ENCODE data around the gene TGFBR3L.
A peak's percentile ranks its signal among the peaks of the same experiment; 100 is the strongest.

Gene TGFBR3L

DNA sequence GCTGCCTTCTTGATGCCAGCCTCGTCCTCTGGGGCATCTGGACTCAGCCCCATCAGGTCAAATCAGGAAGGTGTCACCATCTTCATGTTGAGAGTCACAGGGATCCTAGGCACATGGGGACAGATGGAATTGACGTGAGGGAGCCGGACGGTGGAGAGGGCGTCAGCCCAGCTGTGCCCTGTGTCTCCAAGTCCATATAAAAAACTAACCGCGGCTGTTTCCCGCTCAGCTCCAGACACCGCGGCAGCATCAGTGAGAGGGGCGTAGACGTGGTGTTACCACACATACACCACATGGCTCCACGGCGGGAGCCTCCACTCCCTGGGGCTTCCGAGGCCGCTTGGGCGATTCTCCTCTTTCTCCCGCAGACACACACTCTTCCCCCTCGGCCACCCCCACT lies 34.8 kb upstream of the TGFBR3L start:
- DNase-seq (ENCODE audit: low read depth) = no peak

DNA sequence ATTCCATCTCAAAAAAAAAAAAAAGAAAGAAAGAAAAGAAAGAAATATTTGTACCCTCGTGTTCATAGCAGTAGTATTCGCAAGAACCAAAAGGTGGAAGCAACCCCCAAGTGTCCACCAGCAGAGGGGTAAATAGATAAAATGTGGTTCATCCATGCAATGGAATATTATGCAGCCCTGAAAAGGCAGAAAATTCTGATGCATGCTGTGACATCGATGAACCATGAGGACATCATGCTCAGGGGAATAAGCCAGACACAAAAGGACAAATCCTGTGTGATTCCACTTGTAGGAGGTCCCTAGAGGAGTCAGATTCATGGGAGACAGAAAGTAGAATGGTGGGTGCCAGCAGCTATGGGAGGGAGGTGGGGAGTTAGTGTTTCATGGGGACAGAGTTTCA lies 32.7 kb upstream of the TGFBR3L start:
- DNase-seq (ENCODE audit: low read depth) = no peak

DNA sequence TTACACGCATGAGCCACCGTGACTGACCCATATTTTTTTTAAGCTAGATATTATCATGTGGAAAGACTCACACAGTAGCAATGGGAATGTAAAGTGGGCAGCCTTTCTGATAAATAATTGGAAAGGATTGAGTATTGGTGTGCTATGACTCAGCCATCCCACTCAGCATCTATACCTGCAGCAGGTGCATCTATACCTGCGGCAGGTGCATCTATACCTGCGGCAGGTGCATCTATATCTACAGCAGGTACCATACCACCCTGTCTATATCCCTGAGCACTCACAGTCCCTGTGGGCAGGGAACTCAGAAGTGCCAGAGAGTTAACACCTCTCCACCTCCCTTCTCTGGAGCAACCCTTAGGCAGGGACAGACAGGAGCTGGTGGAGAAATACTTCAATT lies 31.5 kb upstream of the TGFBR3L start:
- DNase-seq (ENCODE audit: low read depth) = no peak

DNA sequence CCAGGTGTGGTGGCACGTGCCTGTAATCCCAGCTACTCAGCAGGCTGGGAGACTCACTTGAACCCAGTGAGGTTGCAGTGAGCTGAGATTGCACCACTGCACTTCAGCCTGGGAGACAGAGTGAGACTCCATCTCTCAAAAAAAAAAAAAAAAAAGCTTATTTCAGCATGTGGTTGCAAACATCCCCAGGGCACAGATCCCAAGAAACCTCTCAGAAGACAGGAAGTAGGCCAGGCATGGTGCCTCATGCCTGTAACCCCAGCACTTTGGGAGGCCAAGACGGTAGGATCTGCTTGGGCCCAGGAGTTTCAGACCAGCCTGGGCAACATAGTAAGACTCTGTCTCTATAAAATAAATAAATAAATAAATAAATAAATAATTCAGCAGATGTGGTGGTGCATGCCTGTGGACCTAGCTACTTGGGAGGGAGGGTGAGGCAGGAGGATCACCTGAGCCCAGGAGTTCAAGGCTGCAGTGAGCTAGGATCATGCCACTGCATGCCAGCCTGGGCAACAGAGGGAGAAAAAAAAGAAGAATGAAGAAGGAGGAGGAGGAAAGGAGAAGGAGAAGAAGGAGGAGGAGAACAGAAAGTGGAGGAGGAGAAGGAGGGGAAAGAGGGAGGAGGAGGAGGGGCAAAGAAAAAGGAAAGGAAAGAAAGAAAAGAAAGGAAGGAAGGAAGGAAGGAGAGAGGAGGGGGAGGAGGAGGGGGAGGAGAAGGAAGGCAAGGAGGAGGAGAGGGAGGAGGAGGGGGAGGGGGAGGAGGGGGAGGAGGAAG lies 30.6 kb upstream of the TGFBR3L start:
- peak; percentile 38 for DNase-seq (ENCODE audit: low read depth)

DNA sequence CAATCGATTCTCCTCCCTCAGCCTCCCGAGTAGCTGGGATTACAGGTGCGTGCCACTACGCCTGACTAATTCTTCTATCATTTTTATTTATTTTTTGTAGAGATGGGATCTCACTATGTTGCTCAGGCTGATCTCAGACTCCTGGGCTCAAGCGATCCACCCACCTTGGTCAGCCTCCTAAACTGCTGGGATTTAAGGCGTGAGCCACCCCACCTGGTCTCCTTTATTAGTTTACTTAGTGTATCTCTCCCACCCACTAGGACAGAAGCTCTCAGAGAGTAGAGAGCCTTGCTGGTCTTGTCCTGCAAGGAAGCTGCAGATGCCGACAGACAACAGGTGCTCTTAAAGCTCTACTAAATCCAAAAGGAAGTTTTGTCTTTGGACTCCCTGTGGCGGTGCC lies 28.8 kb upstream of the TGFBR3L start:
- DNase-seq (ENCODE audit: low read depth) = no peak

DNA sequence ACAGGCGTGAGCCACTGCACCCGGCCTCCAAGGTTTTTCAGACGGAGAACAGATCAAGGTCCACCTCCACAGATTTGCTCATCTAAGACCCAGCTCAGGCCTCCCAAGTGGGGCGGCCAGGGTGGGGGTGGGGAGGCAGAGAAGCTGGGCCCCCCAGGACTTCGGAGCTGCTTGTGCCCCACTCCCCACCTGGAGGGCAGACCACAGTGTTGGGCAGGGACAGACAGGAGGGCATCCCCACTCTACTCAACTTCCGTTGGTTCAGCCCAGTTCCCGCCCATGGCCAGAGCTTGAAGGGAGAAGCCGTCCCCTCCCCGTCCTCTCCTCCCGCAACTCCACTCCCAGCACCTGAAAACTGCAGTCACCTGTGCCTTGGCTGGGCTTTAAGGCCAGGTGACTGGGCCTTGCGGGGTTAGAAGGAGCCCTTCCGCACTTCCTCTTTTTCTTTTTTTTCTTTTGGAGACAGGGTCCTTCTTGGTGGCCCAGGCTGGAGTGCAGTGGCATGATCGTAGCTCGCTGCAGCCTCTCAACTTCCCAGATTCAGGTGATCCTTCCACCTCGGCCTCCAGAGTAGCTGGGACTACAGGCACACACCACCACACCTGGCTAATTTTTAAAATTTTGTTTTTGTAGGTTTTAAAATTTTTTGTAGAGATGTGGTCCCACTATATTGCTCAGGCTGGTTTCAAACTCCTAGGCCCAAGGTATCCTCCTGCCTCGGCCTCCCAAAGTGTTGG lies 27.1 kb upstream of the TGFBR3L start:
- DNase-seq (ENCODE audit: low read depth) = no peak

DNA sequence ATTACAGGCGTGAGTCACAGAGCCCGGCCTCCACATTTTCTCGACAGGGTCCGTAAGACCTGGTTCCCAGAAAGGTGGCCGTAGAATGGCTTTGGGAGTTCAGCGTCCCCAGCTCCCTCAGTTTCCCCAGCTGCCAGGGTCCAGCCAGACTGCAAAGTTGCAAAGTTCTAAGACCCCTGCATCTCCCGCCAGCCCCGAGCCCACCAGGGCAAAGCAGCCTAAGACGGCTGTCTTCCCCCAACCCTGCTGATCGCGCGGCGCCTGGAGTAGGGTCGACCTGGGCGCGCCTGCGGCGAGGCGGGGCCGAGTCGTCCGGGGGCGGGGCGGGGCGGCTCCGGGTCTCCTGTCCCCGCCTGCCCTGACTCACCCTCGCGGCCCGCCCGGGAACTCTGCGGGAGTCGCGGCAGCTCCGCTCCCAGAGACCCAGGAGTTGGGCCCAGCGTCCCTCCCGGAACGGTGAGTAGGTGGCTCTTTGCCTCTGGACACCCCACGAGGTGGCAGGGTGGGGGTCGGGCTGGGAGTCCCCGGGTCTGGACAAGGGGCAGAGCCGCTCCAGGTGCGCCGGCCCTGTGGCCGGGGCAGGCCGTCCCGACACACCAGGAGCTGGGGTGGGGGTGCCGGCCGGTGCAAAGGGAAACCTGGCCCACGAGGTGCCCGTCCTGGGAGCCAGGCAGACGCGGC lies 26.3 kb upstream of the TGFBR3L start, which contains the start of gene LRRC8E:
LRRC8E (plus strand) TSS at position 366 of the 681 bp plus-strand sequence. CDS start 7,094 bp downstream, outside the sequence.
- peak; percentile 49 for DNase-seq (ENCODE audit: low read depth)

DNA sequence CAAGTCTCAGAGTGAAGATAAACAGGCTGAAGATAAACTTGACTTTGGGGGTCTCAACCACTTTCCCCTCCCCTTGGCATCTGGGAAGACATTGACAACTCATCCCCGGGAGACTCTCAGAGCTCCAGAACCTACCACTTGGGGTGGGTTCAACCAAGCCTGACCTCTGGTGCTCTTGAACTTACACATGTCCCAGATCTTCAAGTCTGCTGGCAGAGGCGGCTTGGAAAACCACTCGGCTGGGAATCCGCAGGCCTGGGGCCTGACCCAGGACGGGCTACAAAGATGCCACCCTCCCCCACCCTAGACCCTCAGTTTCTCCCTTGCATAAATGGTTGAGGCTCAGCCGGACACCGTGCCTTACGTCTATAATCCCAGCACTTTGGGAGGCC lies 25.8 kb upstream of the TGFBR3L start:
- DNase-seq (ENCODE audit: low read depth) = no peak

DNA sequence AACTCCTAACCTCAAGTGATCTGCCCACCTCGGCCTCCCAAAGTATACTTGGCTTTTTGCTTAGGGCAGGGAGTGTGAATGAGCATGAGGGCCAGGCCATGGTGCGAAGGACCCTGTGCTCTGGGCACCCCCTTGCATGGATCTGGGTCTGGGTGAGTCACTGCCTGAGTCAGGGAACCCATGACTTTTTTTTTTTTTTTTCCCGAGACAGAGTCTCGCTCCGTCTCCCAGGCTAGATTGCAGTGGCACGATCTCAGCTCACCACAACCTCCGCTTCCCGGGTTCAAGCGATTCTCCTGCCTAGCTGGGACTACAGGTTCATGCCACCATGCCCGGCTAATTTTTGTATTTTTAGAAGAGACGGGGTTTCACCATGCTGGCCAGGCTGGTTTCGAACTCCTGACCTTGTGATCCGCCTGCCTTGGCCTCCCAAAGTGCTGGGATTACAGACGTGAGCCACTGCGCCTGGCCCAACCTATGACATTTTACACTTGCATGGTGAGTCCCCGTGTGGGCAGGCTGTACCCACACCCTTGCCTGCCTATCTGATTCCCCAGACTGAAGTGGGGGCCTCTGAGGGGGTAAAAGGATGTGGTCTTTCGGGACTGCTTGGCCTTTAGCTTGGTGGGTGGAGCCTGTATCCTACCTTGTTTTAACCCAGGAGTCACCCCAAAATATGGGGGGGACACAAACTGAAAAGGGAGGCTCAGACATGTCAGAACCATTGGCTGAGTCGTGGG lies 21.1 kb upstream of the TGFBR3L start:
- DNase-seq (ENCODE audit: low read depth) = peak; percentile 70

DNA sequence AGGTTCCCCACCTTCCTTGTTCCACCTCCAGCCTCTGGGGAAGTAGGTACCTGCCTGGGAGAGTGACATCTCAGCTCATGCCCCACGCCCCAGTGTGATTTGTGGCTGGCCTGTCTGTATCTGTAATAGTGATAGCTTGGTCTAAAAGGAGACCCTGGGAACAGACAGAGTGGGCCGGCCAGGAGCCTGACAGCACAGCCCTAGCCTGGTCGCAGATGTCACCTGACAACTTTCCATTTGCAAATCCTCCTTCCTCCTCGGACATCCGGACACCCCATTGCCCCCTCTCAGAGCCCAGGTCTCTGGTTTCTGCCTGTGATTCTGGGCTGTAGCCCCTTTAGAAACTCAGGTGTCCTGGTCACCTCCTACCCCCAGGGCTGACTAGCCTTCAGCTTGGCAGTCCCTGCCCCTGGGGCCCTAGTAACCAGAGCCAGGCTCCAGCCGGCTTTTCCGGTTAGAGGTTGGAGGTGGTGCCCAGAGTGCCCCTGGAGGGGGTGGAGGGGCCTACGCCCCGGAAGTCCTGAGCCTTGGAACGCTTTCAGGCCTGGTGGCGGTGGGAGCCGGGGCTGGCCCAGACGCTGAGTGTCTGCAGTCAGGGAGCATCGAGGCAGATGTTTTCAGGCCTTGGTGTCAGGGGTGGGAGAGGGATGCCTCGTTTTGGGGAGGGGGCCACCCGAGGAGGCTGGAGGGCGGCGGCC lies 19.9 kb upstream of the TGFBR3L start:
- DNase-seq (ENCODE audit: low read depth) = no peak

DNA sequence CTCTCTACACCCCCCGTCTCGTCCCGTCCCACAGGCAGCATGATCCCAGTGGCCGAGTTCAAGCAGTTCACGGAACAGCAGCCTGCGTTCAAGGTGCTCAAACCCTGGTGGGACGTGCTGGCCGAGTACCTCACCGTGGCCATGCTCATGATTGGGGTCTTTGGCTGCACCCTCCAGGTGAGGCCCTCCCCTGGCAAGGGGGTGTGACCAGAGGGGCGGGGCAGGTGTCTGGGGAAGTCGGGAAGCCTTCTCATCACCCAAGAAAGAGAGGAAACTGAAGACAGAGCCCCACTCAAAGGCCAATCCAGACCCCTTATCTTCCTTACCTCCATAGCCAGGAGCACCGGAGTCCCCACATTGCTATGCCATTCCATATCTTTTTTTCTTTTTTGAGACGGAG lies 19.1 kb upstream of the TGFBR3L start:
- no peak for DNase-seq (ENCODE audit: low read depth)

DNA sequence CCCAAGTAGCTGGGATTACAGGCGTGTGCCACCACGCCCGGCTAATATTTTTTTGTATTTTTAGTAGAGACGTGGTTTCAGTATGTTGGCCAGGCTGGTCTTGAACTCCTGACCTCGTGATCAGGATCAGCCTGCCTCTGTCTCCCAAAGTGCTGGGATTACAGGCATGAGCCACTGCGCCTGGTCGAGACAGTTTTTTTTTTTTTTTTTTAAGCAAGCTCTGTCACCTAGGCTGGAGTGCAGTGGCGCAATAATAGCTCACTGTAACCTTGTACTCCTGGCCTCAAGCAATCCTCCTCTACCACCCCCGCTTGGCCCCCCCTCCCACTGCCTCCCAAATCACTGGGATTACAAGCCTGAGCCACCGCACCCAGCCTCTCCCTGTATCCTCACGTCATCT lies 17.3 kb upstream of the TGFBR3L start:
- peak; percentile 33 for DNase-seq (ENCODE audit: low read depth)

DNA sequence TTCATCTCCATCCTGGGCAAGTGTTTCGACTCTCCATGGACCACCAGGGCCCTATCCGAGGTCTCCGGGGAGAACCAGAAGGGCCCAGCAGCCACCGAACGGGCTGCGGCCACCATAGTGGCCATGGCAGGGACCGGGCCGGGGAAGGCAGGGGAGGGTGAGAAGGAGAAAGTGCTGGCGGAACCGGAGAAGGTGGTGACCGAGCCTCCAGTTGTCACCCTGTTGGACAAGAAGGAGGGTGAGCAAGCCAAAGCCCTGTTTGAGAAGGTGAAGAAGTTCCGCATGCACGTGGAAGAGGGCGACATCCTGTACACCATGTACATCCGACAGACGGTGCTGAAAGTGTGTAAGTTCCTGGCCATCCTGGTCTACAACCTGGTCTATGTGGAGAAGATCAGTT lies 15.7 kb upstream of the TGFBR3L start:
- DNase-seq (ENCODE audit: low read depth) = no peak

DNA sequence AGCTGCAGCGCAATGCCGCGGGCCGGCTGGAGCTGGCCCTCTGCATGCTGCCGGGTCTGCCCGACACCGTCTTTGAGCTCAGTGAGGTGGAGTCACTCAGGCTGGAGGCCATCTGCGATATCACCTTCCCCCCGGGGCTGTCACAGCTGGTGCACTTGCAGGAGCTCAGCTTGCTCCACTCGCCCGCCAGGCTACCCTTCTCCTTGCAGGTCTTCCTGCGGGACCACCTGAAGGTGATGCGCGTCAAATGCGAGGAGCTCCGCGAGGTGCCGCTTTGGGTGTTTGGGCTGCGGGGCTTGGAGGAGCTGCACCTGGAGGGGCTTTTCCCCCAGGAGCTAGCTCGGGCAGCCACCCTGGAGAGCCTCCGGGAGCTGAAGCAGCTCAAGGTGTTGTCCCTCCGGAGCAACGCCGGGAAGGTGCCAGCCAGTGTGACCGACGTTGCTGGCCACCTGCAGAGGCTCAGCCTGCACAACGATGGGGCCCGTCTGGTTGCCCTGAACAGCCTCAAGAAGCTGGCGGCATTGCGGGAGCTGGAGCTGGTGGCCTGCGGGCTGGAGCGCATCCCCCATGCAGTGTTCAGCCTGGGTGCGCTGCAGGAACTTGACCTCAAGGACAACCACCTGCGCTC lies 14.8 kb upstream of the TGFBR3L start:
- no peak for DNase-seq (ENCODE audit: low read depth)

DNA sequence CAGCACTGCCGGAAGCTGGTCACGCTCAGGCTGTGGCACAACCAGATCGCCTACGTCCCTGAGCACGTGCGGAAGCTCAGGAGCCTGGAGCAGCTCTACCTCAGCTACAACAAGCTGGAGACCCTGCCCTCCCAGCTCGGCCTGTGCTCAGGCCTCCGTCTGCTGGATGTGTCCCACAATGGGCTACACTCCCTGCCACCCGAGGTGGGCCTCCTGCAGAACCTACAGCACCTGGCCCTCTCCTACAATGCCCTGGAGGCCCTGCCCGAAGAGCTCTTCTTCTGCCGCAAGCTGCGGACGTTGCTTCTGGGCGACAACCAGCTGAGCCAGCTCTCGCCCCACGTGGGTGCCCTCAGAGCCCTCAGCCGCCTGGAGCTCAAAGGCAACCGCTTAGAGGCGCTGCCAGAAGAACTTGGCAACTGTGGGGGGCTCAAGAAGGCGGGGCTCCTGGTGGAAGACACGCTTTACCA lies 14.2 kb upstream of the TGFBR3L start:
- DNase-seq (ENCODE audit: low read depth) = no peak

DNA sequence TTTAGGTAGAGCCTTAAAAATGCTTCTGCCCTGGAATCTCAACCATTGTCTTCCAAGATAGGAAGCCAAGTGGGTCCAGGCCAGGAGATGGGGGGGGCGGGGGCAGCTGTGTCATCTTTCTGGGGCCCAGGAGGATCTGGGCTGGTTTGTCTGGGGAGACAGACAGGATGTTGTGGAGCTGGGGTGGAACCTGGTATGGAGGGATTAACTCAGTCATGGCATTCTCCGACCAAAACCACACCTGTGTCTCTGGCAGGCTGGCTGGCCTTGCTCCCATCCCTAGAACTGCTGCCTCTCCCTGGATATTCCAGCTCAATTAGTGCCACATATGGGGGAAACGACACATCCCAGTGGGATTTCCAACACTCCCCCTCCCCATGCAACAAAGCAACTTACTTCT lies 13.7 kb upstream of the TGFBR3L start:
- no peak for DNase-seq (ENCODE audit: low read depth)

DNA sequence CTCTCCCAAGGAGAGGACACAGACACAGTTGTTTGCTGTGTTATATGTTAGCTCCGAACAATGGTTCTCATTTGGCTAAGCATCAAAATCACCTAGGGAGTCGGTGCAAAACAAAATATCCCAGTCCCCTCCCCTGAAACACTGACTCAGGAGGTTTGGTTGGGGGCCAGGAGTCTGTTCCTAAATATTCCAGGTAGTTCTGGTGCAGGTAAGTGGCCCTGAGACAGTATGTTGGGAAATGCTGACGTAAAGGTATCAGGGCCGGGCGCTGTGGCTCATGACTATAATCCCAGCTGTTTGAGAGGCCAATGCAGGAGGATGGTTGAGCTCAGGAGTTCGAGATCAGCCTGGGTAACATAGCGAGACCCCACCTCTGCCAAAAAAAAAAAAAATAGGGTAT lies 13.3 kb upstream of the TGFBR3L start:
- DNase-seq (ENCODE audit: low read depth) = no peak

DNA sequence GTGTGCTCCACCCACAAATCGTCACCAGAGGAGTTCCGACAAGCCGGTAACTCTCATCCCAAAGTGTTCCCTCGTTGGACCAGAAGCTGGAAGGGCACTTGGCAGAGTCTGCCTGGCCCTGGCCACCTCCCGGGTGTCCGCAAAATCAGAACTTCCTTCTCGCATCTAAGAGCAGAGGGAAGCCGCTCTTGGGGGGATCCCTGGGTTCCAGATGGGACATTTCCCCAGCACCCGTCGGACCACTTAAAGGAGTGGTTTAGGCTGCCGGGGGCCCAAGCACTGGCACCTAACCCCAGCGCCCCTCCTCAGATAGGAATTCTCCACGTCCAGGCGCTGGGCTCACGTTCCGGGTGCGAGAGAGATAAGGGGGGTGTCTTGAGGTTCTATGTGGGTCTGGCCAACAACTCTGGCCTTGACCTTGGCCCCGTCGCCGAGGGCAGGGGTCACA lies 11.8 kb upstream of the TGFBR3L start:
- no peak for DNase-seq (ENCODE audit: low read depth)

DNA sequence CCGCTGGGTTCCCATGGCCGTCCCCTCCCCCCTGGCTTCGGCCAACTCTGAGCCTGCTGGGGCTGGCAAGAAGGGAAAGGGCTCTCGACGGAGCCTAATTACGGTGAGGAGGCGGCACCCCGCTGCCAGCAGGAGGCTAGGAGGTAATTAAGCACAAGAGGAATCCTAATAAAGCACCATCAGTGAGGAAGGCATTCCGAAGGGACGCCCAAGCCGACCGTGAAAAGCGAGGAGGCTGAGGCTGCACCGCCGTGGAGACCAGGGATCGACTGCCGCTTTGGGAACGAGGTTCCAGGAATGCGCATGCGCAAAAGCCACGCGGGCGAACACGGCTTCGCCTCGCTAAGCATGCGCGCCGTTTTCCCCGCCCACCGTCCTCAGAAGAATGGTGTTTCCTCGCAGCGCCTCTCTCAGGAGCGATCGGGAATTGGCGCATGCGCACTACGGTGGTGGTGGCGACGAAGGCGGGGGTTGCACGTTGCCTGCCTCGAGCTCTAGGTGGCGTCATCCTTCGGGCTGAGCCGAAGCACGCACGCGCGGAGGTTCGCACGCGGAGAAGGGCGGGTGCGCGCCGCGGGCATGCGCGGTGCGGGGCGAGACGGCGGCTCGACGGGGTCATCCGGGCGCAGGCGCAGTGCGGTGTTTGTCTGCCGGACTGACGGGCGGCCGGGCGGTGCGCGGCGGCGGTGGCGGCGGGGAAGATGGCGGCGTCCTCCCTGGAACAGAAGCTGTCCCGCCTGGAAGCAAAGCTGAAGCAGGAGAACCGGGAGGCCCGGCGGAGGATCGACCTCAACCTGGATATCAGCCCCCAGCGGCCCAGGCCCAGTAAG lies 11.2 kb upstream of the TGFBR3L start, which contains the start of gene MAP2K7:
MAP2K7 (plus strand) TSS at position 634 of the 830 bp plus-strand sequence; CDS start at position 702, 68 bp downstream.
- DNase-seq (ENCODE audit: low read depth) = peak; percentile 96
